KMS-11 (cell line): Measurements from ENCODE around the gene DPYSL5.

Experiments
- H2AFZ ChIP-seq: fragments of 200-600 bp; sonication (generic); 2 replicates; pipeline ENCODE4 v1.6.1; 2016; ENCODE audit warnings: antibody characterized with exemption, mixed run types, low read depth
- H3K27ac ChIP-seq: fragments of 200-600 bp; sonication (generic); 2 replicates; pipeline ENCODE4 v1.6.1; 2016; ENCODE audit warnings: mild to moderate bottlenecking, mixed run types
- H3K27me3 ChIP-seq: fragments of 200-600 bp; sonication (generic); 2 replicates; pipeline ENCODE4 v1.6.1; 2017; ENCODE audit warnings: mild to moderate bottlenecking, low read depth, mixed run types, moderate library complexity; ENCODE audit not compliant: insufficient read depth
- H3K36me3 ChIP-seq: fragments of 200-600 bp; sonication (generic); 2 replicates; pipeline ENCODE4 v1.6.1; 2017; ENCODE audit warnings: mild to moderate bottlenecking, mixed run types; ENCODE audit not compliant: insufficient read depth
- H3K4me1 ChIP-seq: fragments of 200-600 bp; sonication (generic); 2 replicates; pipeline ENCODE4 v1.6.1; 2016; ENCODE audit warnings: mild to moderate bottlenecking, low read depth, mixed run types; ENCODE audit not compliant: poor library complexity, severe bottlenecking
- H3K4me2 ChIP-seq: fragments of 200-600 bp; sonication (generic); 2 replicates; pipeline ENCODE4 v1.7.0; 2016; ENCODE audit warnings: mild to moderate bottlenecking, mixed run types
- H3K4me3 ChIP-seq: fragments of 200-600 bp; sonication (generic); IDR thresholded peaks from 2 replicates; pipeline ENCODE4 v1.6.1; 2017; ENCODE audit warnings: low read depth, low read length, mixed read lengths; ENCODE audit not compliant: insufficient read depth
- H3K79me2 ChIP-seq: fragments of 200-600 bp; sonication (generic); 2 replicates; pipeline ENCODE4 v1.6.1; 2016; ENCODE audit warnings: low read depth, mixed run types; ENCODE audit not compliant: insufficient read depth
- H3K9ac ChIP-seq: fragments of 200-600 bp; sonication (generic); 2 replicates; pipeline ENCODE4 v1.6.1; 2016; ENCODE audit warnings: mild to moderate bottlenecking, mixed run types
- H4K20me1 ChIP-seq: fragments of 200-600 bp; sonication (generic); 2 replicates; pipeline ENCODE4 v1.6.1; 2016; ENCODE audit warnings: mild to moderate bottlenecking, mixed run types; ENCODE audit not compliant: insufficient read depth
- CTCF ChIP-seq: fragments of 200-600 bp; sonication (generic); conservative IDR thresholded peaks from 2 replicates; pipeline ENCODE4 v1.6.1; 2017; ENCODE audit warnings: low read depth, mild to moderate bottlenecking, antibody characterized with exemption, low read length, moderate library complexity, mixed read lengths

The DPYSL5 gene

GRCh38 chr2:26938399-26939118, 90.6 kb downstream of the DPYSL5 start:
- TF ChIP-seq CTCF, result no peak
- H3K4me3 ChIP-seq, result no peak overlapping the region
- no peak overlapping the region for H2AFZ ChIP-seq
- no peak overlapping the region for H3K9ac ChIP-seq
- no peak overlapping the region for H3K4me2 ChIP-seq
- no peaks in the 10 kb centered on the region for H3K27me3 ChIP-seq
- no peaks in the 10 kb centered on the region for H3K79me2 ChIP-seq
- no peaks in the 10 kb centered on the region for H3K36me3 ChIP-seq
- no peaks in the 10 kb centered on the region for H3K4me1 ChIP-seq
- H3K27ac ChIP-seq, result no peak overlapping the region
- no peaks in the 10 kb centered on the region for H4K20me1 ChIP-seq

GRCh38 chr2:26940001-26940400, 92.1 kb downstream of the DPYSL5 start:
- no peak overlapping the region for H3K27ac ChIP-seq
- no peak overlapping the region for H2AFZ ChIP-seq
- TF ChIP-seq CTCF, result no peak
- H4K20me1 ChIP-seq, result no peaks in the 10 kb centered on the region
- no peaks in the 10 kb centered on the region for H3K79me2 ChIP-seq
- no peak overlapping the region for H3K9ac ChIP-seq
- H3K4me1 ChIP-seq, result no peaks in the 10 kb centered on the region
- H3K27me3 ChIP-seq, result no peaks in the 10 kb centered on the region
- H3K36me3 ChIP-seq, result no peaks in the 10 kb centered on the region
- H3K4me3 ChIP-seq, result no peak overlapping the region
- no peak overlapping the region for H3K4me2 ChIP-seq

GRCh38 chr2:26941486-26941885, 93.6 kb downstream of the DPYSL5 start:
- no peak overlapping the region for H3K27ac ChIP-seq
- no peaks in the 10 kb centered on the region for H4K20me1 ChIP-seq
- H3K9ac ChIP-seq, result no peak overlapping the region
- no peak for TF ChIP-seq CTCF
- H3K36me3 ChIP-seq, result no peaks in the 10 kb centered on the region
- H3K27me3 ChIP-seq, result no peaks in the 10 kb centered on the region
- no peak overlapping the region for H3K4me2 ChIP-seq
- no peaks in the 10 kb centered on the region for H3K79me2 ChIP-seq
- no peak overlapping the region for H2AFZ ChIP-seq
- no peaks in the 10 kb centered on the region for H3K4me1 ChIP-seq
- H3K4me3 ChIP-seq, result no peak overlapping the region

- H3K4me2 ChIP-seq, result no peak overlapping the region
Measured at GRCh38 chr2:26942543-26943295, 94.8 kb downstream of the DPYSL5 start.

More at GRCh38 chr2:26942543-26943295, 94.8 kb downstream of the DPYSL5 start:
- no peaks in the 10 kb centered on the region for H3K4me1 ChIP-seq
- no peak overlapping the region for H3K9ac ChIP-seq
- no peak overlapping the region for H3K27ac ChIP-seq
- H2AFZ ChIP-seq, result no peak overlapping the region
- no peak overlapping the region for H3K4me3 ChIP-seq
- H3K27me3 ChIP-seq, result no peaks in the 10 kb centered on the region
- no peaks in the 10 kb centered on the region for H3K79me2 ChIP-seq
- H3K36me3 ChIP-seq, result no peaks in the 10 kb centered on the region
- peak; percentile 81 for TF ChIP-seq CTCF
- H4K20me1 ChIP-seq, result no peaks in the 10 kb centered on the region
